B cell (primary cell): ENCODE results near the gene ZNF423. TPM values are rescaled to one million over a fixed set of nuclear protein-coding genes. Genes with fewer than 3 reads are reported as not detected.

Source experiments
- ATAC-seq: fragments of 200-7000 bp; cut with Tn5 transposase; one replicate; pipeline ENCODE4 v1.10.0; 2021; ENCODE audit warnings: low read depth, mild to moderate bottlenecking, moderate number of reproducible peaks, moderate library complexity
- CTCF ChIA-PET: fragments of 350-600 bp; sonication (Branson Sonifier 250); formaldehyde crosslinking; loops from one replicate; lab custom pipeline; 2021; ENCODE audit warnings: antibody characterized with exemption, inconsistent platforms; lab: Charles Lee
- POLR2A ChIA-PET: fragments of 350-600 bp; sonication (Branson Sonifier 250); formaldehyde crosslinking; loops from one replicate; lab custom pipeline; 2021; ENCODE audit warnings: antibody characterized with exemption; lab: Charles Lee
- DNase-seq: peaks from one replicate; pipeline ENCODE4 v3.0.0; 2013
- H2AFZ ChIP-seq: 2 replicates; pipeline ENCODE4 v1.6.1; 2012; ENCODE audit warnings: mild to moderate bottlenecking, low read depth, low read length; ENCODE audit not compliant: insufficient read depth, poor library complexity, severe bottlenecking
- H3K27ac ChIP-seq, 2 donors: 1 replicate in 1 of 2; 2 replicates in 1 of 2; pipeline ENCODE4 v1.5.1; 2012 to 2013; ENCODE audit warnings: low read length in 2 of 2, mild to moderate bottlenecking in 2 of 2, moderate library complexity in 1 of 2
- H3K27me3 ChIP-seq, 4 experiments: fragments of 200-600 bp in 1 of 4; sonication (generic) in 1 of 4; replicated peaks in 1 of 4; 1 replicate in 2 of 4; 2 replicates in 2 of 4; pipeline versions ENCODE4 v1.6.1 to v1.7.0; 2013 to 2016; ENCODE audit warnings: low read length in 3 of 4, mild to moderate bottlenecking in 2 of 4, mixed read lengths in 1 of 4, moderate library complexity in 1 of 4; ENCODE audit not compliant: insufficient read depth in 4 of 4, control insufficient read depth in 3 of 4; ENCODE audit errors: control extremely low read depth in 1 of 4
- H3K36me3 ChIP-seq, 2 experiments: replicated peaks in 1 of 2; 1 replicate in 1 of 2; 2 replicates in 1 of 2; pipeline versions ENCODE4 v1.6.1 to v1.7.1; 2013; ENCODE audit warnings: low read length in 1 of 2; ENCODE audit not compliant: insufficient read depth in 2 of 2, control insufficient read depth in 1 of 2; ENCODE audit errors: control extremely low read depth in 1 of 2, extremely low read depth in 1 of 2
- H3K4me1 ChIP-seq, 2 donors: fragments of 200-600 bp in 1 of 2; sonication (generic) in 1 of 2; 1 replicate in 1 of 2; 2 replicates in 1 of 2; pipeline versions ENCODE4 v1.5.1 to v1.6.1; 2013 to 2017; ENCODE audit warnings: low read length in 2 of 2; ENCODE audit not compliant: control insufficient read depth in 2 of 2, insufficient read depth in 2 of 2
- H3K4me2 ChIP-seq: replicated peaks from 2 replicates; pipeline ENCODE3; 2012; ENCODE audit warnings: mild to moderate bottlenecking, low read depth, low read length; ENCODE audit not compliant: poor library complexity, severe bottlenecking
- H3K4me3 ChIP-seq, 5 experiments: fragments of 200-600 bp in 1 of 5; sonication (generic) in 1 of 5; 1 replicate in 3 of 5; 2 replicates in 2 of 5; pipeline versions ENCODE4 v1.5.1 to v1.7.0; 2011 to 2016; ENCODE audit warnings: low read length in 4 of 5, mild to moderate bottlenecking in 4 of 5, low read depth in 2 of 5, control low read depth in 1 of 5, moderate library complexity in 1 of 5; ENCODE audit not compliant: insufficient read depth in 1 of 5; ENCODE audit errors: control extremely low read depth in 1 of 5, extremely low read depth in 1 of 5
- H3K79me2 ChIP-seq: fragments of 200-600 bp; sonication (generic); one replicate; pipeline ENCODE4 v1.6.0; 2016; ENCODE audit warnings: low read length; ENCODE audit not compliant: control insufficient read depth, insufficient read depth
- H3K9ac ChIP-seq: fragments of 200-600 bp; sonication (generic); 2 replicates; pipeline ENCODE4 v1.6.1; 2017; ENCODE audit warnings: mild to moderate bottlenecking, low read length, moderate library complexity
- H3K9me3 ChIP-seq, 3 donors: one replicate each; pipeline versions ENCODE4 v1.6.1 to v1.7.1; 2013; ENCODE audit warnings: low read length in 2 of 3; ENCODE audit not compliant: control insufficient read depth in 2 of 3, insufficient read depth in 1 of 3; ENCODE audit errors: control extremely low read depth in 1 of 3
- H4K20me1 ChIP-seq: 2 replicates; pipeline ENCODE4 v1.6.0; 2012; ENCODE audit warnings: mild to moderate bottlenecking, low read length; ENCODE audit not compliant: insufficient read depth, control insufficient read depth, poor library complexity, severe bottlenecking
- H3K27ac Mint-ChIP-seq: one replicate; pipeline ENCODE4 v1.8.0; 2021; ENCODE audit warnings: mixed read lengths
- H3K27me3 Mint-ChIP-seq: one replicate; pipeline ENCODE4 v1.8.0; 2021; ENCODE audit warnings: mixed read lengths
- H3K4me1 Mint-ChIP-seq: one replicate; pipeline ENCODE4 v1.8.0; 2021; ENCODE audit warnings: mixed read lengths
- H3K4me3 Mint-ChIP-seq: one replicate; pipeline ENCODE4 v1.8.0; 2021; ENCODE audit warnings: mixed read lengths
- H3K9me3 Mint-ChIP-seq: one replicate; pipeline ENCODE4 v1.8.0; 2022; ENCODE audit warnings: mixed read lengths; ENCODE audit not compliant: insufficient read depth
- CTCF ChIP-seq: fragments of 200-600 bp; IDR thresholded peaks from one replicate; pipeline ENCODE4 v1.8.0; 2022; ENCODE audit warnings: antibody characterized with exemption, mild to moderate bottlenecking
- EZH2 ChIP-seq: IDR thresholded peaks from 2 replicates; pipeline ENCODE4 v1.6.1; 2012; ENCODE audit warnings: borderline replicate concordance, low read depth, mild to moderate bottlenecking, moderate library complexity, low read length; ENCODE audit not compliant: insufficient read depth, poor library complexity, severe bottlenecking
- WGBS: methylation state at CpG from one replicate; pipeline ENCODE4 v1.1.5; 2013; ENCODE audit warnings: missing lambda C conversion rate; ENCODE audit not compliant: insufficient coverage; 5-methylcytosine and 5-hydroxymethylcytosine counted together
- intact Hi-C: fragments of 100-400 bp; cut with micrococcal nuclease; formaldehyde crosslinking; loops from one replicate; pipeline ENCODE4 v1.10.0; 2022
- polyA plus RNA-seq: library from polyadenylated mRNA; depleted of rRNA; stranded (reverse); fragments of >200 nt; gene quantifications from 2 replicates; pipeline ENCODE4 v1.2.3, GENCODE V29; 2012
- total RNA-seq, 2 donors: library from RNA; stranded (reverse); fragments of 120-200 nt in 1 of 2; gene quantifications; 1 replicate in 1 of 2; 2 replicates in 1 of 2; pipeline versions ENCODE4 v1.2.3 to v1.2.4, GENCODE V29; 2013 to 2022

ZNF423 gene
- total and polyA plus RNA-seq, 2 donors (not counting 1 experiment from before 2014, with no cell fraction given), result not detected

- Mint-ChIP-seq H3K27ac (no peak overlapping the region), H3K4me3 (no peak overlapping the region), H3K4me1 (no peaks in the 10 kb centered on the region), H3K9me3 (no peaks in the 10 kb centered on the region), H3K27me3 (peaks cover 13% of the 10 kb centered on the region)
- no peak overlapping the region for H3K9ac ChIP-seq
- CTCF ChIA-PET, result interaction anchor here (1.8 kb wide), 1 partner anchor 100 kb away, joined by 5 read pairs; no protein-coding TSS in a partner anchor
- no peak overlapping the region for H3K27ac ChIP-seq
- no peak overlapping the region for H3K4me3 ChIP-seq
- POLR2A ChIA-PET, result no interaction called here
- ATAC-seq (peak; percentile 33), DNase-seq (peak; percentile 50)
- H3K4me1 ChIP-seq, result peaks cover 2 to 6% of the 10 kb centered on the region in 2 donors
- H3K36me3 ChIP-seq, result no peaks in the 10 kb centered on the region
- 39% methylated on average over 59 of the region's 62 CpGs for WGBS
- H4K20me1 ChIP-seq, result no peaks in the 10 kb centered on the region
- peaks cover 0 to 2% (median 0%) of the 10 kb centered on the region in 4 experiments for H3K27me3 ChIP-seq
- intact Hi-C loops, result no loop called here
- peaks cover 0 to 2% (median 0%) of the 10 kb centered on the region in 3 donors for H3K9me3 ChIP-seq
- TF ChIP-seq CTCF, result peak; percentile 77
- no peak for TF ChIP-seq EZH2
- H3K4me2 ChIP-seq, result peak overlapping the region; percentile 43
- peak overlapping the region; percentile 33 for H2AFZ ChIP-seq
- no peaks in the 10 kb centered on the region for H3K79me2 ChIP-seq
Observed at GRCh38 chr16:49491771-49492761, 363.8 kb downstream of the ZNF423 start.
